A549 (cell line): ENCODE data around the gene VDAC1. TPM values are rescaled to one million over a fixed set of nuclear protein-coding genes. Genes with fewer than 3 reads are reported as not detected.
A peak's percentile ranks its signal among the peaks of the same experiment; 100 is the strongest.

Source experiments
- ATAC-seq, 2 experiments: fragments of 200-7000 bp in 1 of 2; fragments of >200 bp in 1 of 2; cut with Nextera tagmentation in 1 of 2; cut with Tn5 transposase in 1 of 2; 3 replicates each; pipeline versions ENCODE4 v1.8.0 to v1.9.1; 2018 to 2020; ENCODE audit warnings: mild to moderate bottlenecking in 1 of 2, moderate library complexity in 1 of 2
- CTCF ChIA-PET: fragments of 300-600 bp; sonication (Branson Sonifier 250); formaldehyde crosslinking; extraction: SDS; loops from one replicate; lab custom pipeline; 2021; ENCODE audit warnings: antibody characterized with exemption, inconsistent platforms; lab: Yijun Ruan, JAX
- POLR2A ChIA-PET: fragments of 350-600 bp; formaldehyde crosslinking; extraction: SDS; loops from one replicate; lab custom pipeline; 2021; ENCODE audit warnings: antibody characterized with exemption, inconsistent platforms; lab: Yijun Ruan, JAX
- DNase-seq, 2 experiments: peaks; one replicate each; pipeline versions ENCODE4 v3.0.0 to v3.0.0-alpha.2; 2011 to 2016; ENCODE audit warnings: low read depth in 1 of 2, low spot score in 1 of 2
- FAIRE-seq: peaks from 2 replicates; lab custom pipeline; 2011; peaks lifted over from hg19 to GRCh38; lab: Jason Lieb, UNC
- H3K27ac ChIP-seq, 2 experiments: fragments of >200 bp; sonication (Bioruptor Twin); formaldehyde crosslinking; 3 replicates each; pipeline ENCODE4 v1.5.1; 2016 to 2017
- H3K4me1 ChIP-seq: fragments of >200 bp; sonication (Bioruptor Twin); formaldehyde crosslinking; 3 replicates; pipeline ENCODE4 v1.6.1; 2016
- H3K4me2 ChIP-seq: fragments of >200 bp; sonication (Bioruptor Twin); formaldehyde crosslinking; 3 replicates; pipeline ENCODE4 v1.6.1; 2016
- H3K4me3 ChIP-seq: fragments of >200 bp; sonication (Bioruptor Twin); formaldehyde crosslinking; 3 replicates; pipeline ENCODE4 v1.5.1; 2016
- H3K9me3 ChIP-seq: fragments of >200 bp; sonication (Bioruptor Twin); formaldehyde crosslinking; 3 replicates; pipeline ENCODE4 v1.6.1; 2016
- BHLHE40 ChIP-seq: IDR thresholded peaks from 2 replicates; pipeline ENCODE4 v1.6.1; 2012; ENCODE audit warnings: low read depth, low read length, inconsistent platforms
- E2F6 ChIP-seq: IDR thresholded peaks from 2 replicates; pipeline ENCODE4 v1.6.1; 2012; ENCODE audit warnings: low read depth, borderline replicate concordance
- EP300 ChIP-seq, 2 experiments: fragments of >200 bp; sonication (Bioruptor Twin); formaldehyde crosslinking; IDR thresholded peaks; 2 replicates in 1 of 2; 3 replicates in 1 of 2; pipeline ENCODE4 v1.6.1; 2016 to 2017
- FOSL2 ChIP-seq, 2 experiments: fragments of 450-650 bp in 1 of 2; fragments of >200 bp in 1 of 2; sonication (Bioruptor Twin) in 1 of 2; formaldehyde crosslinking; IDR thresholded peaks; 2 replicates each; pipeline versions ENCODE4 v1.5.0 to v1.6.1; 2016 to 2020; ENCODE audit warnings: mild to moderate bottlenecking in 1 of 2, moderate library complexity in 1 of 2
- HES2 ChIP-seq: fragments of >200 bp; sonication (Bioruptor Twin); formaldehyde crosslinking; IDR thresholded peaks from 2 replicates; pipeline ENCODE4 v1.6.1; 2016
- HOXB13 ChIP-seq: fragments of 250-450 bp; sonication (Bioruptor Pico); IDR thresholded peaks from 2 replicates; pipeline ENCODE4 v1.5.0; 2020; ENCODE audit warnings: low read depth, mild to moderate bottlenecking, moderate library complexity
- HOXB5 ChIP-seq: fragments of 250-450 bp; sonication (Bioruptor Pico); IDR thresholded peaks from 2 replicates; pipeline ENCODE4 v1.5.0; 2020; ENCODE audit warnings: mild to moderate bottlenecking, moderate library complexity
- JUN ChIP-seq, 2 experiments: fragments of >200 bp; sonication (Bioruptor Twin); formaldehyde crosslinking; IDR thresholded peaks; 2 replicates in 1 of 2; 3 replicates in 1 of 2; pipeline ENCODE4 v1.6.1; 2016 to 2017
- JUNB ChIP-seq: fragments of >200 bp; sonication (Bioruptor Twin); formaldehyde crosslinking; IDR thresholded peaks from 2 replicates; pipeline ENCODE4 v1.6.1; 2016
- MAFK ChIP-seq: fragments of 450-650 bp; IDR thresholded peaks from 2 replicates; pipeline ENCODE4 v1.6.1; 2014; ENCODE audit not compliant: partially characterized antibody
- MAX ChIP-seq: IDR thresholded peaks from 2 replicates; pipeline ENCODE4 v1.6.1; 2012
- MAZ ChIP-seq: fragments of 150-350 bp; IDR thresholded peaks from 2 replicates; pipeline ENCODE4 v1.6.1; 2014; ENCODE audit warnings: antibody characterized with exemption, low read depth, low read length, borderline replicate concordance
- MYC ChIP-seq: IDR thresholded peaks from 2 replicates; pipeline ENCODE4 v1.6.1; 2012; ENCODE audit warnings: mild to moderate bottlenecking, inconsistent platforms, low read length, improper control_type of control experiment, borderline replicate concordance
- NFE2L2 ChIP-seq: fragments of 150-350 bp; conservative IDR thresholded peaks from 2 replicates; pipeline ENCODE4 v1.6.1; 2014; ENCODE audit warnings: low read length
- NR3C1 ChIP-seq: fragments of >200 bp; sonication (Bioruptor Twin); formaldehyde crosslinking; IDR thresholded peaks from 3 replicates; pipeline ENCODE4 v1.6.1; 2017
- RAD21 ChIP-seq, 2 experiments: fragments of >200 bp in 1 of 2; sonication (Bioruptor Twin) in 1 of 2; formaldehyde crosslinking in 1 of 2; IDR thresholded peaks in 1 of 2; conservative IDR thresholded peaks in 1 of 2; 2 replicates in 1 of 2; 3 replicates in 1 of 2; pipeline ENCODE4 v1.6.1; 2012 to 2018; ENCODE audit warnings: inconsistent platforms in 1 of 2
- RCOR1 ChIP-seq: fragments of 150-350 bp; IDR thresholded peaks from 2 replicates; pipeline ENCODE4 v1.6.1; 2014; ENCODE audit warnings: antibody characterized with exemption, low read length, low read depth
- RFX5 ChIP-seq: fragments of 450-650 bp; IDR thresholded peaks from 2 replicates; pipeline ENCODE4 v1.7.1; 2014; ENCODE audit warnings: antibody characterized with exemption, mild to moderate bottlenecking, moderate library complexity
- RNF2 ChIP-seq: fragments of 200-600 bp; sonication (generic); IDR thresholded peaks from 2 replicates; pipeline ENCODE4 v1.6.1; 2016; ENCODE audit warnings: low read depth, mild to moderate bottlenecking, antibody characterized with exemption, moderate library complexity, borderline replicate concordance
- TP53 ChIP-seq: fragments of 250-450 bp; sonication (Bioruptor Pico); IDR thresholded peaks from 2 replicates; pipeline ENCODE4 v1.5.0; 2021; ENCODE audit warnings: mild to moderate bottlenecking, moderate library complexity
- USF2 ChIP-seq: fragments of 450-650 bp; IDR thresholded peaks from 2 replicates; pipeline ENCODE4 v1.6.1; 2014; ENCODE audit warnings: antibody characterized with exemption
- ZFP36 ChIP-seq: fragments of 450-650 bp; IDR thresholded peaks from 2 replicates; pipeline ENCODE4 v1.6.1; 2014; ENCODE audit warnings: borderline replicate concordance; ENCODE audit not compliant: partially characterized antibody
- WGBS: methylation state at CpG from one replicate; pipeline ENCODE4 v1.1.6; 2017; ENCODE audit errors: missing lambda C conversion rate; 5-methylcytosine and 5-hydroxymethylcytosine counted together
- polyA plus RNA-seq, 4 experiments: library from polyadenylated mRNA; depleted of rRNA in 3 of 4; stranded (reverse); fragments of >200 nt; fragmentation: RNase III in 1 of 4; extraction: RNeasy Plus Mini Kit Qiagen cat#74134 plus additional on column Dnase treatment in 1 of 4; gene quantifications; 2 replicates in 3 of 4; 3 replicates in 1 of 4; pipeline ENCODE4 v1.2.3, GENCODE V29; 2011 to 2017
- TF ChIP-seq, protein P1 (sequence below): fragments of >200 bp; sonication (Bioruptor Twin); formaldehyde crosslinking; IDR thresholded peaks from 3 replicates; pipeline ENCODE4 v1.6.1; 2016

The VDAC1 gene
- polyA plus RNA-seq, 2 of the 4 experiments (the other 2 are of a cell fraction), result 369 to 442 TPM

- H3K4me3 ChIP-seq, result no peak overlapping the region
- ATAC-seq (no peak), FAIRE-seq (no peak), DNase-seq (no peak)
- peaks cover 40% of the 10 kb centered on the region for H3K4me1 ChIP-seq
- ChIA-PET CTCF (interaction anchor here (1.5 to 9.8 kb wide), 3 partner anchors 11 to 48 kb away, joined by 3 to 91 read pairs (median 4); no protein-coding TSS in a partner anchor), POLR2A (no interaction called here)
- 96% methylated on average over 5 of the region's 5 CpGs for WGBS
- no peak overlapping the region for H3K27ac ChIP-seq
- H3K4me2 ChIP-seq, result no peak overlapping the region
- H3K9me3 ChIP-seq, result no peaks in the 10 kb centered on the region
- TF ChIP-seq HOXB13 (CRISPR knock-in tag) (no peak), ZFP36 (no peak), MAFK (peak; percentile 25), NFE2L2 (no peak), EP300 (IDR thresholded peaks at IDR 0.05) (no peak)
Observed at GRCh38 chr5:133991171-133991910, 13.4 kb downstream of the VDAC1 start.

DNA sequence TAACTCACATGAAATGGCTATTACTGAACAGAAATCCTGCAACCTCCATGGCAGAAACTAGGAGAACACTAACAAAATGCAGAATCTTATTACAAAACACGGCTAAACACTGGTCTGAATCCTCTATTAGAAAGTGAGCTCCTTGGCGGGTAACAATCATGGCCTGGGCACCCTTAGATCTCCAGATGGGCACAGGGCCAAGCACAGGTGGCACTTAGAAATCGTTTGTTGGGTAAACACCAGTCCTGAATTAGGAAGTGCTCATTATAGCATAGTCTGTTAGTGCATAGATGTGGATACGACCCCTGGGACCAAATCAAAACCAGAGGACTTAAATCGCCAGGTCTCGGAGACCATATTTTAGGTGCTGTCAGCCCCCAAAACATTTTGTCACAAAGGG lies 14.4 kb downstream of the VDAC1 start:
- Histone ChIP-seq H3K4me2 (no peak overlapping the region), H3K27ac (no peak overlapping the region), H3K4me3 (no peak overlapping the region), H3K4me1 (peaks cover 38% of the 10 kb centered on the region), H3K9me3 (no peaks in the 10 kb centered on the region)
- WGBS, result 77% methylated on average over 6 of the region's 6 CpGs
- ChIA-PET POLR2A (no interaction called here), CTCF (interaction anchor here (1.5 kb wide), 1 partner anchor 15 kb away, joined by 3 read pairs; no protein-coding TSS in a partner anchor)
- DNase-seq (no peak), FAIRE-seq (no peak), ATAC-seq (no peak)
- TF ChIP-seq BHLHE40 (no peak), NFE2L2 (no peak), JUN (IDR thresholded peaks at IDR 0.05) (no peak), RAD21 (conservative IDR thresholded peaks at IDR 0.05 in 1 of 2, IDR thresholded peaks at IDR 0.05 in 1 of 2) (no peak), MYC (no peak), RNF2 (no peak), MAZ (no peak), JUNB (no peak), USF2 (no peak), RCOR1 (no peak), RFX5 (no peak), HES2 (no peak), TP53 (CRISPR knock-in tag) (no peak), NR3C1 (no peak), E2F6 (no peak), FOSL2 (IDR thresholded peaks at IDR 0.05) (no peak), FOSL2 (CRISPR knock-in tag; IDR thresholded peaks at IDR 0.05) (no peak), HOXB5 (CRISPR knock-in tag) (no peak), MAX (no peak)
- TF ChIP-seq, protein P1, sequence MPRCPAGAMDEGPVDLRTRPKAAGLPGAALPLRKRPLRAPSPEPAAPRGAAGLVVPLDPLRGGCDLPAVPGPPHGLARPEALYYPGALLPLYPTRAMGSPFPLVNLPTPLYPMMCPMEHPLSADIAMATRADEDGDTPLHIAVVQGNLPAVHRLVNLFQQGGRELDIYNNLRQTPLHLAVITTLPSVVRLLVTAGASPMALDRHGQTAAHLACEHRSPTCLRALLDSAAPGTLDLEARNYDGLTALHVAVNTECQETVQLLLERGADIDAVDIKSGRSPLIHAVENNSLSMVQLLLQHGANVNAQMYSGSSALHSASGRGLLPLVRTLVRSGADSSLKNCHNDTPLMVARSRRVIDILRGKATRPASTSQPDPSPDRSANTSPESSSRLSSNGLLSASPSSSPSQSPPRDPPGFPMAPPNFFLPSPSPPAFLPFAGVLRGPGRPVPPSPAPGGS, result no peak
